CD4-positive, alpha-beta T cell treated with Interleukin-15 for 1 hour (primary cell): ENCODE measurements around the gene RTEL1.

Experiments used
- DNase-seq: peaks from one replicate; pipeline ENCODE4 v3.0.0-alpha.2; 2020

Gene RTEL1

DNA sequence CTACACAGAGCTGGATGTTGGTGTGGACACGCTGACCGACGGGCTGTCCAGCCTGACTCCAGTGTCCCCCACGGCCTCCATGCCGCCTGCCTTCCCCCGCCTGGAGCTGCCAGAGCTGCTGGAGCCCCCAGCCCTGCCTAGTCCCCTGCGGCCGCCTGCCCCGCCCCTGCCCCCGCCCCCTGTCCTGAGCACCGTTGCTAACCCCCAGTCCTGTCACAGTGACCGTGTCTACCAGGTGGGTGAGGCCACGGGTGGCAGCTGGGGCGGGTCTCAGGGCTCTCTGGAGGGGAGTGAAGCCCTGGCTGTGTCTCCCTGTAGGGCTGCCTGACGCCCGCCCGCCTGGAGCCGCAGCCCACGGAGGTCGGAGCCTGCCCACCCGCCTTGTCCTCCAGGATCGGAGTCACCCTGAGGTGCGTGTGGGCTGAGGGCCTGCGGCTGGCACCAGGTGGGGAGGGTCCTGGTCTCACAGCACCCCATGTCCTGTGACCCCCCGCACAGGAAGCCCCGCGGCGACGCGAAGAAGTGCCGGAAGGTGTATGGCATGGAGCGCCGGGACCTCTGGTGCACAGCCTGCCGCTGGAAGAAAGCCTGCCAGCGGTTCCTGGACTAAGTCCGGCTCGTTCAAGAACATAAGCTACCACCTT is 84.4 kb downstream of the RTEL1 start:
- DNase-seq = no peak

DNA sequence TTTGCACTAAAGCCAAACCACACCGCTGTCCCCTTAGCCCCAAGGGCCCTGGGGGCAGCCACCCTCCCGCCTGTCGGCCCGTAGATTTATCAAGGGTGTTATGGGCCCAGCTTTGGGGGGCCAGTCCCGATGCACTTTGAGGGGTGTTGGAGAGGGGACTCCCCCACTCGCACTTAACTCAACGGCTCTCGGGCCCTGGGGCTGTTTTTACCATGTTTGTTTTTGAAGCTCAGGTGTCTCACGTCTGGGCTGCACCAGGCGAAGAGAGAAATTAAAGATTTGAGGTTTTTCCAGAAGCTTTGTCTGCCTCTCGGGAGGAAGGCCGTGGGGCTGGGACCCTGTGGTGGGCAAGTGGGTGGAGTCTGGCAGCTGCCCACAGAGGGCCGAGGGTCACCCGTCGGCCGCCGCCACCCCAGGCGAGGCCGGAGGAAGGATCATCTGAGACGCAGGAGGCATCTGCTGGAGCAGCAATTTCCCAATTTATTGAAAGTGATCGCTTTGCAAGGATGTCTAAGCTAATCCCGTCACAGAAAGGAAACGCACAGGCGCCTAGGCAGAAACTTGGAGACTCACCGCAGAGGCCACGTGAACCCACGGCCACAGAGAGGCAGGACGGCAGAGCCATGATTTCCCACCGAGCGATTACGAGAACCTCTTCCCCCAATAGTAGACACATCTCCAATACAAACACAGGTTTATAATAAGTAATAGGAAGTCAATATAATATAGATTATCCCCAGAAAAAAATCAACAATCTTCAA is 85.3 kb downstream of the RTEL1 start:
- DNase-seq = no peak

DNA sequence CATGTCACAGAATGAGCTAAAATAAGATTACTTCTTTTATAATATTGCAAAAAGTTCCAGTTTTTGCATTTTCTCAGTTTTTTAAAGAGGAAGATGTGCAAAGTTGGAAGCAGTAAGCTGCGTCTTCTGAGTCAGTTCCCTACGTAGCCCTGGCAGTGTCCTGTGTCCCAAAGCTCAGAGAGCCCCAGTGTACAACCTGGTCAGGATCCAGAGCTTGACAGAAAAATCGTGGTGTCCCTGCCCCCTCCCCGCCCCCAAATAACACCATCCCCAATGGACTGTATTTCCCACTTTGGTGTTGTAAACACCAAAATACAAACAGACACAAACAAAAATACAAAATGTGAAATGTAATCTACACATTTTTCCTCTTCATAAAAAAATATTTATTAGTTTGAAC is 86.0 kb downstream of the RTEL1 start:
- no peak for DNase-seq

DNA sequence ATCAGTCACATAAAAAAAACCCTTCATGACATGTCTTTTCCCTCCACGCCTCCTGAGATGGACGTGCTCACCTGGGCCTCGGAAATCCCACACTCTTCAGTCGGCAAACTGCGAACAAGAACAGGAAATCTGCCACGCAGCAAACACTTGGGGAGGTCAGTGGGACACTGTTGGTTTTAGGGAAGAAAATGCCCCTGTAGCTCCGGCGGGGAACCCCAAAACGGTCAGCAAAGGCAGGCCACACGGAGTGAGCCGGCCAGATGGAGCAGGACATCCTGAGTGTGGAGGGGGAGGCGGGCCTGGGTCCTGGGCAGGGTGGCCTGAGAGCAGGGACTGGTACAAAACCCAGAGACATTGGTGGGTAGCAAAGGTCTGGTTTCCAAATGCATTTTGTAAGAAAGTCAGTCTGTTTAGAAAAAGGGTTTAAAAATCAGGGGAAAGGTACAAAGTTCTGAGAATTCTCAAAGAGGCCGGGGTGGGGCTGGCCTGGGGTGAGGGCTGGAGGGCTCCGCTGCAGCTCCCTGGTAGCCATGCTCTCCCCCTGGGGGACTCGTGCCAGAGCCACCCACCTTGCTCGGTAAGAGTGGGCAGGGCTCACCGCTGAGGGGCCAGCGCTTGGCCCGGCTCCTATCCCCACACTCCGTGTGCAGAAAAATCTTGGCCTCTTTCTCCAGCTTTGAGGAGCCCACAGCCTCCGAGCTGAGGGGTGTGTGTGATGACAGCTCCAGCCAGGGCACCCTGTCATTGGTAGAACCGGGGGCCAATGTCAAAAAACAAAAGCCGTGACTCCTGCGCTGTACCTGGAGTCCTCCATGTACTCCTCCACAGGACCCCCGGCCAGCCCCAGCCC is 86.7 kb downstream of the RTEL1 start:
- no peak for DNase-seq

DNA sequence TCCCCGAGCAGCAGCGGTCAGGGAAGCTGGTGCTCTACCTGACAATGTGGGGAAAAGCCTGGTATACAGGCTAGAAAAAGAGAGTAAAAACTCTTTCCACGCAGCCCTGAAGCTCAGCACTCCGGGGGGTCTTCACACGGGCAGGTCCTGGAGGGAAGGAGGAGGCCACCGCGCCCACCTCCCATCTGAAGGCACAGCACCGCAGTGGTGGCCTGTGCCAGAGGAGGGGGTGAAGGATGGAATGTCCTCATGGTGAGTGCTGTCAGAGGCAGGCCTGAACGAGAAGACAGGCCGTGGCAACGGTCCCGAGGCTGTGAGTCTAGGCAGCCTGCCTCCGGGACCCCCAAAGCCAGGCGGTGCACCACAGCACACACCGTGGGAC is 87.3 kb downstream of the RTEL1 start:
- DNase-seq = no peak
